OCI-LY3 (cell line): ENCODE measurements around the gene C13orf46.

Experiments
- EZH2phosphoT487 ChIP-seq: fragments of 200-600 bp; shearing (Covaris generic); IDR thresholded peaks from 2 replicates; pipeline ENCODE4 v1.6.1; 2018; ENCODE audit warnings: antibody characterized with exemption, mixed run types, low read depth
- TF ChIP-seq, protein P1 (sequence below): fragments of 200-600, 300-600 bp; sonication (generic); IDR thresholded peaks from 2 replicates; pipeline ENCODE4 v1.5.1; 2014; ENCODE audit warnings: antibody characterized with exemption, low read length, low read depth

DNA sequence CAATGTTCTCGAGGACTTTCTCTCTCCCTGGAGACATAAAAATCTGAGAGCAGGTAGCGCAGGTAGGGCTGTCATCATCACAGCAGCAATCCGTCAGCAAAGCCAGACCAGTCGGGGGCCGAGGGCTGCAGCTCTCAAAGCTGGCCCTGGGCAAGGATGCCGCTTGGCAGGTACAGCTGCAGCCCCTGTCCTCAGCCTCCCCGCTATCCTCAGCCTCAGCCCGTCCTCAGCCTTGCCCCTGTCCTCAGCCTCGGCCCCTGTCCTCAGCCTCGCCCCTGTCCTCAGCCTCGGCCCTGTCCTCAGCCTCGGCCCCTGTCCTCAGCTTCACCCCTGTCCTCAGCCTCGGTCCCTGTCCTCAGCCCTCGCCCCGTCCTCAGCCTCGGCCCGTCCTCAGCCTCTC is 10.9 kb downstream of the C13orf46 start:
- TF ChIP-seq, protein P1, sequence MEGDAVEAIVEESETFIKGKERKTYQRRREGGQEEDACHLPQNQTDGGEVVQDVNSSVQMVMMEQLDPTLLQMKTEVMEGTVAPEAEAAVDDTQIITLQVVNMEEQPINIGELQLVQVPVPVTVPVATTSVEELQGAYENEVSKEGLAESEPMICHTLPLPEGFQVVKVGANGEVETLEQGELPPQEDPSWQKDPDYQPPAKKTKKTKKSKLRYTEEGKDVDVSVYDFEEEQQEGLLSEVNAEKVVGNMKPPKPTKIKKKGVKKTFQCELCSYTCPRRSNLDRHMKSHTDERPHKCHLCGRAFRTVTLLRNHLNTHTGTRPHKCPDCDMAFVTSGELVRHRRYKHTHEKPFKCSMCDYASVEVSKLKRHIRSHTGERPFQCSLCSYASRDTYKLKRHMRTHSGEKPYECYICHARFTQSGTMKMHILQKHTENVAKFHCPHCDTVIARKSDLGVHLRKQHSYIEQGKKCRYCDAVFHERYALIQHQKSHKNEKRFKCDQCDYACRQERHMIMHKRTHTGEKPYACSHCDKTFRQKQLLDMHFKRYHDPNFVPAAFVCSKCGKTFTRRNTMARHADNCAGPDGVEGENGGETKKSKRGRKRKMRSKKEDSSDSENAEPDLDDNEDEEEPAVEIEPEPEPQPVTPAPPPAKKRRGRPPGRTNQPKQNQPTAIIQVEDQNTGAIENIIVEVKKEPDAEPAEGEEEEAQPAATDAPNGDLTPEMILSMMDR = no peak
- TF ChIP-seq EZH2phosphoT487 = no peak
